Effector memory CD8-positive, alpha-beta T cell (primary cell): ENCODE data around the gene OR51V1.

Source experiments
- ATAC-seq: fragments of 150-1000 bp; cut with Tn5 transposase; replicated peaks from 2 replicates; pipeline ENCODE4 v1.10.0; 2021; ENCODE audit warnings: mild to moderate bottlenecking, moderate library complexity
- DNase-seq, 3 experiments: peaks; one replicate each; pipeline ENCODE4 v3.0.0; 2021
- H3K27ac Mint-ChIP-seq, 2 donors: one replicate each; pipeline ENCODE4 v1.8.0; 2022; ENCODE audit warnings: mild to moderate bottlenecking in 2 of 2, mixed read lengths in 2 of 2, moderate library complexity in 2 of 2
- H3K27me3 Mint-ChIP-seq, 2 donors: one replicate each; pipeline ENCODE4 v1.8.0; 2022; ENCODE audit warnings: mixed read lengths in 2 of 2
- H3K36me3 Mint-ChIP-seq: one replicate; pipeline ENCODE4 v1.8.0; 2022; ENCODE audit warnings: mild to moderate bottlenecking, moderate library complexity, mixed read lengths; ENCODE audit not compliant: insufficient read depth
- H3K4me1 Mint-ChIP-seq, 2 donors: one replicate each; pipeline ENCODE4 v1.8.0; 2022; ENCODE audit warnings: low read depth in 2 of 2, mixed read lengths in 2 of 2
- H3K4me3 Mint-ChIP-seq, 2 donors: one replicate each; pipeline ENCODE4 v1.8.0; 2022; ENCODE audit warnings: mild to moderate bottlenecking in 2 of 2, mixed read lengths in 2 of 2, moderate library complexity in 2 of 2
- H3K9me3 Mint-ChIP-seq, 2 donors: one replicate each; pipeline ENCODE4 v1.8.0; 2022; ENCODE audit warnings: mixed read lengths in 2 of 2

Gene OR51V1

DNA sequence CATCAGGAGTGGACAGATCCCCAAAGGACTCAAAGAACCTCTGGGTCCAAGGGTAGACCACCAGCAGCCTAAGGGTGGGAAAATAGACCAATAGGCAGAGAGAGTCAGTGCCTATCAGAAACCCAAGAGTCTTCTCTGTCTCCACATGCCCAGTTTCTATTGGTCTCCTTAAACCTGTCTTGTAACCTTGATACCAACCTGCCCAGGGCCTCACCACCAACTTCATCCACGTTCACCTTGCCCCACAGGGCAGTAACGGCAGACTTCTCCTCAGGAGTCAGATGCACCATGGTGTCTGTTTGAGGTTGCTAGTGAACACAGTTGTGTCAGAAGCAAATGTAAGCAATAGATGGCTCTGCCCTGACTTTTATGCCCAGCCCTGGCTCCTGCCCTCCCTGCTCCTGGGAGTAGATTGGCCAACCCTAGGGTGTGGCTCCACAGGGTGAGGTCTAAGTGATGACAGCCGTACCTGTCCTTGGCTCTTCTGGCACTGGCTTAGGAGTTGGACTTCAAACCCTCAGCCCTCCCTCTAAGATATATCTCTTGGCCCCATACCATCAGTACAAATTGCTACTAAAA lies 26.3 kb upstream of the OR51V1 start, which contains the start of gene HBB:
Gene HBB (minus strand): TSS at position 340 of the 579 bp plus-strand sequence. CDS start 50 bp downstream, at position 290.
- Mint-ChIP-seq H3K4me3 (no peak within 1 kb of the TSS), H3K27me3 (no peaks in the 10 kb centered on the region), H3K36me3 (no peaks in the 10 kb centered on the region), H3K4me1 (no peaks in the 10 kb centered on the region), H3K27ac (no peak within 1 kb of the TSS), H3K9me3 (no peaks in the 10 kb centered on the region)
- ATAC-seq, result no peak
- DNase-seq, result no peak

DNA sequence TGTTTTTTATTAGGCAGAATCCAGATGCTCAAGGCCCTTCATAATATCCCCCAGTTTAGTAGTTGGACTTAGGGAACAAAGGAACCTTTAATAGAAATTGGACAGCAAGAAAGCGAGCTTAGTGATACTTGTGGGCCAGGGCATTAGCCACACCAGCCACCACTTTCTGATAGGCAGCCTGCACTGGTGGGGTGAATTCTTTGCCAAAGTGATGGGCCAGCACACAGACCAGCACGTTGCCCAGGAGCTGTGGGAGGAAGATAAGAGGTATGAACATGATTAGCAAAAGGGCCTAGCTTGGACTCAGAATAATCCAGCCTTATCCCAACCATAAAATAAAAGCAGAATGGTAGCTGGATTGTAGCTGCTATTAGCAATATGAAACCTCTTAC lies 25.0 kb upstream of the OR51V1 start:
- no peak overlapping the region for H3K27ac Mint-ChIP-seq
- H3K4me1 Mint-ChIP-seq, result no peaks in the 10 kb centered on the region
- DNase-seq, result no peak
- H3K36me3 Mint-ChIP-seq, result no peaks in the 10 kb centered on the region
- H3K27me3 Mint-ChIP-seq, result no peaks in the 10 kb centered on the region
- ATAC-seq, result no peak
- H3K9me3 Mint-ChIP-seq, result peaks cover 0 to 5% of the 10 kb centered on the region in 2 donors
- no peak overlapping the region for H3K4me3 Mint-ChIP-seq

DNA sequence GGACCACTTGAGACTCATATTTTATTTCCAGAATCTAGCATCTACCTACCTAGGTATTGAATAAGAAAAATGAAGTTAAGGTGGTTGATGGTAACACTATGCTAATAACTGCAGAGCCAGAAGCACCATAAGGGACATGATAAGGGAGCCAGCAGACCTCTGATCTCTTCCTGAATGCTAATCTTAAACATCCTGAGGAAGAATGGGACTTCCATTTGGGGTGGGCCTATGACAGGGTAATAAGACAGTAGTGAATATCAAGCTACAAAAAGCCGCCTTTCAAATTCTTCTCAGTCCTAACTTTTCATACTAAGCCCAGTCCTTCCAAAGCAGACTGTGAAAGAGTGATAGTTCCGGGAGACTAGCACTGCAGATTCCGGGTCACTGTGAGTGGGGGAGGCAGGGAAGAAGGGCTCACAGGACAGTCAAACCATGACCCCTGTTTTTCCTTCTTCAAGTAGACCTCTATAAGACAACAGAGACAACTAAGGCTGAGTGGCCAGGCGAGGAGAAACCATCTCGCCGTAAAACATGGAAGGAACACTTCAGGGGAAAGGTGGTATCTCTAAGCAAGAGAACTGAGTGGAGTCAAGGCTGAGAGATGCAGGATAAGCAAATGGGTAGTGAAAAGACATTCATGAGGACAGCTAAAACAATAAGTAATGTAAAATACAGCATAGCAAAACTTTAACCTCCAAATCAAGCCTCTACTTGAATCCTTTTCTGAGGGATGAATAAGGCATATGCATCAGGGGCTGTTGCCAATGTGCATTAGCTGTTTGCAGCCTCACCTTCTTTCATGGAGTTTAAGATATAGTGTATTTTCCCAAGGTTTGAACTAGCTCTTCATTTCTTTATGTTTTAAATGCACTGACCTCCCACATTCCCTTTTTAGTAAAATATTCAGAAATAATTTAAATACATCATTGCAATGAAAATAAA lies 24.3 kb upstream of the OR51V1 start:
- no peaks in the 10 kb centered on the region for H3K27me3 Mint-ChIP-seq
- H3K4me3 Mint-ChIP-seq, result no peak overlapping the region
- H3K9me3 Mint-ChIP-seq, result peaks cover 0 to 7% of the 10 kb centered on the region in 2 donors
- DNase-seq (no peak), ATAC-seq (no peak)
- no peaks in the 10 kb centered on the region for H3K4me1 Mint-ChIP-seq
- no peaks in the 10 kb centered on the region for H3K36me3 Mint-ChIP-seq
- no peak overlapping the region for H3K27ac Mint-ChIP-seq

DNA sequence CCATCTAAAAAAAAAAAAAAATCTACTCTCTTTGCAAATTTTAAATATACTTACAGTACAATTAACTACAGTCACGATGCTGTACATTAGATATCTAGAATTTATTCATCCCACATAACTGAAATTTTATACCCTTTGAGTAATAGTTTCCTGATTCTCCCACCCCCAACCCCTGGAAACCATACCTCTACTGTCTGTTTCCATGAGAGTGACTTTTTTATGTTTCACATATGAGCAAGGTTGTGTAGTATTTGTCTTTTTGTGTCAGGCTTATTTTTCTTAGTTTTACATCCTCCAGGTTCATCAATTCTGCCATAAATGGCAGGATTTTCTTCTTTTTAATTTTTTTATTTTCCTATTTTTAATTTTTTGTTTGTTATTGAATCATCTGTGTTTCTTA lies 23.2 kb upstream of the OR51V1 start:
- Mint-ChIP-seq H3K27me3 (no peaks in the 10 kb centered on the region), H3K36me3 (no peaks in the 10 kb centered on the region), H3K9me3 (peaks cover 0 to 7% of the 10 kb centered on the region in 2 donors), H3K4me3 (no peak overlapping the region), H3K4me1 (no peaks in the 10 kb centered on the region), H3K27ac (no peak overlapping the region)
- no peak for DNase-seq
- ATAC-seq, result no peak

DNA sequence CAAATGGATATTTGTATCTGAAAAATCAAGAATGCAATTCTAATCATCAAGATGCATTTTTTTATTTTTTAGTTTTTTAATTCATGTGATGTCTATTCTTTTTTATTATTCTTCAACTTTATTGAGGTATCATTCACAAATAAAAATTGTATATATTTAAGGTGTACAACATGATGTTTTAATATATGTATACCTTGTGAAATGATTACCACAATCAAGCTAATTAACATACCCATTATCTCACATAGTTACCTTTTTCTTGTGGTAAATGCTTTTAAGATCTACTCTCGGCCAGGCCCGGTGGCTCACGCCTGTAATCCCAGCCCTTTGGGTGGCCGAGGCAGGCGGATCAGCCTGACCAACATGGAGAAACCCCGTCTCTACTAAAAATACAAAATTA lies 22.7 kb upstream of the OR51V1 start:
- ATAC-seq (no peak), DNase-seq (no peak)
- Mint-ChIP-seq H3K9me3 (peaks cover 0 to 7% of the 10 kb centered on the region in 2 donors), H3K27me3 (no peaks in the 10 kb centered on the region), H3K4me3 (no peak overlapping the region), H3K36me3 (no peaks in the 10 kb centered on the region), H3K27ac (no peak overlapping the region), H3K4me1 (no peaks in the 10 kb centered on the region)

DNA sequence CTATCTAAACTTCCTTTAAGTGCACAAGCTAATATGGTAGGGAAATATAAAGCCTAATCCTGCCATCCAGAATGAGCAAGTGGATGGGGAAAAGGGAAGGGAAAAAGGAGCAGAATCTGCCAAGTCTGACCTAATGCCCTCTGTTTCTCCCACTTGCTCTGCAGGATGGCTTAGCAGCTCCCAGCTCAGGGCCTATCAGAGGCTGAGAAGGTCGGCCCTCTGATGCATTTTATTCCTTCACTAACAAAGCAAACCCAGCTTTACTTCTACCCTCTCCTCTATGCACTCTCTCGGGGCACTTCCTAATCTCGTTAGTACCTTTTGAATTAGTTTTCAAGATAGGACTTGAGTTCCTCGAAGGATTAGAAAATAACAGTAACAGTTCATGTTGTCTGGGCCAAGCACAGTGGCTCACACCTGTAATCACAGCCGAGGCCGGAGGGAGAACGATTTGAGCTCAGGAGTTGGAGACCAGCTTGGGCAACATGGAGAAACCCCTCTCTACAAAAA lies 9.9 kb upstream of the OR51V1 start:
- Mint-ChIP-seq H3K4me3 (no peak overlapping the region), H3K9me3 (no peaks in the 10 kb centered on the region), H3K4me1 (no peaks in the 10 kb centered on the region), H3K27me3 (no peaks in the 10 kb centered on the region), H3K36me3 (no peaks in the 10 kb centered on the region), H3K27ac (no peak overlapping the region)
- DNase-seq (no peak), ATAC-seq (no peak)

DNA sequence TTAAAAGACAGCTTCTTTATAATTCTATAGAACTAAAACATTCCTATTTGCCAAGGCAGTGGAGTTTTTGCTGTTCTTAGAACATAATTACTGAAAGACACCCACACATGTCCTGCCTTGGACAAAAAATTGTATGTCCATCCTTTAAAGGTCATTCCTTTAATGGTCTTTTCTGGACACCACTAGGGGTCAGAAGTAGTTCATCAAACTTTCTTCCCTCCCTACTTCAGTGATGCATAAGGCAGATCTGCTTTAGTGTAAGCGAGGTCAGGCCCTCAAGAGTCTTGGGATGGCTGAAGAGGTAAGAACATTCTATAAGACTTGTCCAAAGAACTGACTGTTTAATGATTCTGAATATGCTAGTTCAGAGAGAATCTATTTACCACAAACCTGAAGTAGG lies 4.3 kb upstream of the OR51V1 start:
- H3K27me3 Mint-ChIP-seq, result peaks cover 0 to 3% of the 10 kb centered on the region in 2 donors
- no peak overlapping the region for H3K27ac Mint-ChIP-seq
- no peaks in the 10 kb centered on the region for H3K4me1 Mint-ChIP-seq
- H3K9me3 Mint-ChIP-seq, result peaks cover 0 to 2% of the 10 kb centered on the region in 2 donors
- no peak for DNase-seq
- no peak overlapping the region for H3K4me3 Mint-ChIP-seq
- ATAC-seq, result no peak
- no peaks in the 10 kb centered on the region for H3K36me3 Mint-ChIP-seq

DNA sequence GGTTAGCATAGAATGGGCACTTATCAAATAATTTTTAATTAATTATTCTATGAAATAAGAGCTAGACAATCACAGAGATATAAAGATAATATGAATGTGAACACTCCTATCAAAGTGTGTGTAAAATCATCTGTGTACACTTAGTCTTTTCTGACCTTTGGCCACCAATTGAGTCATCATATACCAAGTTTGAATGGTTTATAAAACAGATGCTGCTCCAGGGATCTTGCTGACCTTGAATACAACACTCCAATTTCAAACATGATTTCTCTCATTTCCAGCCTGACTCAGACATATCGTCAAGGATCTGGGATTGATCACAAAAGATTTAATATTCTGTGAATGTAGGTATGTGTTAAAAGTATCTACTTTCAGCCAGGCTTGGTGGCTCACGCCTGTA lies 2.9 kb upstream of the OR51V1 start:
- peaks cover 0 to 2% of the 10 kb centered on the region in 2 donors for H3K9me3 Mint-ChIP-seq
- no peak overlapping the region for H3K4me3 Mint-ChIP-seq
- H3K27ac Mint-ChIP-seq, result no peak overlapping the region
- no peaks in the 10 kb centered on the region for H3K4me1 Mint-ChIP-seq
- H3K36me3 Mint-ChIP-seq, result no peaks in the 10 kb centered on the region
- H3K27me3 Mint-ChIP-seq, result peaks cover 0 to 7% of the 10 kb centered on the region in 2 donors
- DNase-seq (no peak), ATAC-seq (no peak)

DNA sequence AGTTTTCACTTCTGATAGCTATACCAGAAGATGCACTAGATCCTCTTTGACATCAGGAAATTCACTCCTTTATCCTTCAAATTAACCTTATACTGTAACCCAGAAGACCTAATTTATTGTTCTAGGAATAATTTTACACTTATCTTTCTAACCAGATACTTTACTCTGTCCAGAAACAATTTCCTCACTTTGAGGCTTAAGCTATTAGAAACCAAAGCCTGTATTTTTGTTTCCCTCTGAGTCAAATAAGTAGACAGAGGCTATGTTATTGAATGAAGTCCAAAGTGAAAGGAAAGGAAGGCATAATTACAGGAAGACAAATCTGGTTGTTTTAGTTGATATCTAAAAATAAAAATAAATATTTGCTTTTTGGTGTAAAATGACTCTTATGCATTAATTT lies 2.2 kb downstream of the OR51V1 start:
- Mint-ChIP-seq H3K36me3 (no peaks in the 10 kb centered on the region), H3K27ac (no peak overlapping the region), H3K9me3 (peaks cover 0 to 2% of the 10 kb centered on the region in 2 donors), H3K27me3 (peaks cover 0 to 7% of the 10 kb centered on the region in 2 donors), H3K4me1 (no peaks in the 10 kb centered on the region), H3K4me3 (no peak overlapping the region)
- DNase-seq, result no peak
- ATAC-seq, result no peak

DNA sequence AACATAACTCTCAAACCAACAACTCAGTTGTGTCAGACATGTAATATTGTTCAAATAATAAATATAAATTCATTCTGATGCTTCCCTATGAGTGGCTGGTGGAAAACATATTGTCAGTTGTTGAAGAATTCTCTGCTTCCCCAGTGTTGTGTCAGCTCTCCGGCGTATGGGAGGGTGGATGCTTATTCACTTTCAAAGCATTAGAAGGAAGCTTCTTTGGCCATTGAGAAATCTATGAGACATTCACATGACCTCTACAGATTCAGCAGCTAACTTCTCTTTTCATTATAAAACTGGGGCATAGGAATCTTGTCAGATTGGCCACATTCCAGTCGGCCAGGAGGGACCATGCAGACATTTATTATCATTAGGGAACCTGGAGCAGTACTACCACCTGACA lies 2.9 kb downstream of the OR51V1 start:
- Mint-ChIP-seq H3K27me3 (peaks cover 0 to 7% of the 10 kb centered on the region in 2 donors), H3K27ac (no peak overlapping the region), H3K9me3 (peaks cover 0 to 4% of the 10 kb centered on the region in 2 donors), H3K4me3 (no peak overlapping the region), H3K36me3 (no peaks in the 10 kb centered on the region), H3K4me1 (no peaks in the 10 kb centered on the region)
- ATAC-seq (no peak), DNase-seq (no peak)

DNA sequence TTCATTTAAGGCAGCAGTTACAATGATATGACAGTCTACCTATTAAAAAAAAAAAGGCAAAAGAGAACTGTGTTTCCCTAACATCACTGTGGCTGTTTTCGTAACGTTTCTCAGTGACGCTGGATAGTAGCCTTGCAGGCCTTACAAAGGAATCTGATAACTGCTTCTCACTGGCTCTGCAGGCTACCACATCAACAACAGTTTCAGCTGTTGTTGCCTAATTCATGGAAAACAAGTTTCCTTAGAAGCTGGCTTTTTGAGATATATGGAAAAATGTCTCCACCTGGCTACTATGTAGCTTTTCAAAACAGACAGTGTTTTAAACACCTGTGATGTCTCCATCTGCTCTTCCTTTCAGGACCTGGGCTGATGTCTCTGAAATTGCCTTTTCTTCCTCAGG lies 3.8 kb downstream of the OR51V1 start:
- DNase-seq (no peak), ATAC-seq (no peak)
- Mint-ChIP-seq H3K36me3 (no peaks in the 10 kb centered on the region), H3K4me1 (no peaks in the 10 kb centered on the region), H3K27ac (no peak overlapping the region), H3K4me3 (no peak overlapping the region), H3K27me3 (peaks cover 0 to 7% of the 10 kb centered on the region in 2 donors), H3K9me3 (peaks cover 0 to 4% of the 10 kb centered on the region in 2 donors)

DNA sequence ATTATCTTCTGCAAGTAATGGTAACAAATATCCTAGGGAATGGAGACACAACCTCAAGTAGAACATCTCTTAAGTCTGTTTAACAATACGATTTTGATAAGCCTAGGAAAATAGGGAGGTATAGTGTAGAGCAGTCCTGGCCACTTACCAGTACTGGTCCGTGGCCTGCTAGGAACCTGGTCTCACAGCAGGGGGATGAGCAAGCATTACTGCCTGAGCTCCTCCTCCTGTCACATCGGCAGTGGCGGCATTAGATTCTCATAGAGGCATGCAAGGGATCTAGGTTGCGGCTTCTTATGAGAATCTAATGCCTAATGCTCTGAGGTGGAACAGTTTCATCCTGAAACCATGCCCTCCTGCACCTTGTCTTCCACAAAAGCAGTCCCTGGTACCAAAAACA lies 4.4 kb downstream of the OR51V1 start:
- DNase-seq, result no peak
- Mint-ChIP-seq H3K27me3 (peaks cover 0 to 7% of the 10 kb centered on the region in 2 donors), H3K27ac (no peak overlapping the region), H3K4me3 (no peak overlapping the region), H3K4me1 (no peaks in the 10 kb centered on the region), H3K9me3 (peaks cover 0 to 6% of the 10 kb centered on the region in 2 donors), H3K36me3 (no peaks in the 10 kb centered on the region)
- no peak for ATAC-seq

DNA sequence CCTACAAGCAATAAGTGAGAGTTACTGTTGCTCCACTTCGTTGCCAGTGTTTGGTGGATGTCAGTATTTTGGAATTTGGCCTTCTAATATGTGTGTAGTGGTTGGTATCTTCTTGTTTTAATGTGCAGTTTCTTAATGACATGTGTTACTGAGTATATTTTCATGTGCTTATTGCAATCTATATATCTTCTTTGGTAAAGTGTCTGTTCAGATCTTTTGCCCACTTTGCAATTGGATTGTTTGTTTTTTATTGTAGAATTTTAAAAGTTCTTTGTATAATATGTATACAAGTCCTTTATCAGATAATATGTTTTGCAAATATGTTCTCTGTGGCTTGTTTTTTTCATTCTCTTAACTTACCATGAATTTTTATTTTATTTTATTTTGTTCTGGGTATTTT lies 7.7 kb downstream of the OR51V1 start:
- H3K27ac Mint-ChIP-seq, result no peak overlapping the region
- DNase-seq (no peak), ATAC-seq (no peak)
- H3K27me3 Mint-ChIP-seq, result no peaks in the 10 kb centered on the region
- no peak overlapping the region for H3K4me3 Mint-ChIP-seq
- H3K36me3 Mint-ChIP-seq, result no peaks in the 10 kb centered on the region
- H3K9me3 Mint-ChIP-seq, result peaks cover 5 to 9% of the 10 kb centered on the region in 2 donors
- no peaks in the 10 kb centered on the region for H3K4me1 Mint-ChIP-seq

DNA sequence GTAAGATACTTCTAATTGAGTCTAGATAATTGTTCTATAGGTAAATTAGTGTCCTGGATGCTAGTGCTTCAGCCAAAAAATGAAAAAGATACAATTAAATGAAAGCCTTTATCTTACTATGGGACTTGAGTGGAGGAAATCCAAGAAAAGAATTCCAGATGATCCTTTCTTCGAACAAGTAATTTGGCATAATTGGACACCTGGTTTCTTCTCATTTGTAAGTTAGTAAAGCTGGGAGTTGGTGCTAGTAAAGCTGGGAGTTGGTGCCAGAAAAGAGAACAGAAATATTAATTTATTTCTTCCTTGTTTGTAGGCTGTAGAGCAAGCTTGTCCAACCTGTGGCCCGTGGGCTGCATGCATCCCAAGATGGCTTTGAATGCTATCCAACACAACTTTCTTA lies 12.3 kb downstream of the OR51V1 start:
- ATAC-seq (no peak), DNase-seq (no peak)
- Mint-ChIP-seq H3K4me1 (no peaks in the 10 kb centered on the region), H3K27ac (no peak overlapping the region), H3K4me3 (no peak overlapping the region), H3K9me3 (peaks cover 5 to 9% of the 10 kb centered on the region in 2 donors), H3K36me3 (no peaks in the 10 kb centered on the region), H3K27me3 (no peaks in the 10 kb centered on the region)
